HG02759 (cell line): ENCODE results near the gene DDX1.
"Not testable (repeated sequence)": the region's sequence is repeated elsewhere in the genome, so short reads cannot be mapped to it uniquely, and the experiment has no call there.

Experiments
- ATAC-seq: cut with Tn5 transposase; IDR thresholded peaks from one replicate; pipeline ENCODE4 v1.9.1; 2021; ENCODE audit warnings: mild to moderate bottlenecking, moderate library complexity; ENCODE audit not compliant: unreplicated experiment

Gene DDX1

DNA sequence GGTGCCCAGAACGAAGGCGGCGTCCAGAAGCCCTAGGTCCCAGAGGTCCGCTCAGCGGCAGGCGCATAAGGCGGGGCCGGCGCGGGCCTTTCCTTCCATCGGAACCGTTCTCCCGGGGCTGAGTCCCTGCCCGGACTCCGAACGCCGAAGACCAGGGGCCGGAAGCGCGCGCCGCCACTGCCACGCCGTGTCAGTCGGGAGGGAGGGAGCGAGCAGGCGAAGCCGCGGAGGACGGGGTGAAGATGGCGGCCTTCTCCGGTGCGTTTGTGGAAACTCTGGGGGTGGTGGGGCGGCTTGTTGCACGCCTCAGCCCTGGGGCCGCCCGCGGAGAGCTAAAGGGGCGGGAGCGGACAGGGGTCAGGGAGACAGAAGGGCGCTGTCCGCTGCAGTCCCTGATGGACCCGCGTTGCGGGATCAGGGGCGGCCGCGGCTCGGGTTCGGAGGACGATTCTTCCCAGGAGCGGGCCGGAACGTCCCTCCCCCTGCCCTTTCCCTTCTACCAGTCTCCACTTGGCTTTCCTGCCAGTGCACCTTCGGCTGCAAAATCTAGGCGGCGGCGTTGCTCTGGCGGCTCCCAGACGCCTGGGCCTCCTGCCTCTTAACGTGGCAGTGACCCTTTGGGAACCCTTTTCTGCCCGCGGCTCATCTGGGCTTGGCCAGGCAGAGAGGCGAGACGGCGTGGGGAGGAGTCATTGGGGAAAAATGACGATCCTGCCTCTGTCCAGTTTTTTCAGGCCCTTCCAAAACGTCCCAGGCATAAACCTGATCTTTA is at the start of gene DDX1:
Gene DDX1 (plus strand): TSS at position 177 of the 772 bp plus-strand sequence. CDS start 66 bp downstream, at position 243.
- peak; percentile 93 for ATAC-seq

DNA sequence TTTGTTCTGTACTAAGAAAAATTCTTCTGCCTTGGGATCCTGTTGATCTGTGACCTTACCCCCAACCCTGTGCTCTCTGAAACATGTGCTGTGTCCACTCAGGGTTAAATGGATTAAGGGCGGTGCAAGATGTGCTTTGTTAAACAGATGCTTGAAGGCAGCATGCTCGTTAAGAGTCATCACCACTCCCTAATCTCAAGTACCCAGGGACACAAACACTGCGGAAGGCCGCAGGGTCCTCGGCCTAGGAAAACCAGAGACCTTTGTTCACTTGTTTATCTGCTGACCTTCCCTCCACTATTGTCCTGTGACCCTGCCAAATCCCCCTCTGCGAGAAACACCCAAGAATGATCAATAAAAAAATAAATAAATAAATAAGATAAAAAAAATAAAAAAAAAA is 49.4 kb upstream of the DDX1 start:
- ATAC-seq = not testable (repeated sequence)

DNA sequence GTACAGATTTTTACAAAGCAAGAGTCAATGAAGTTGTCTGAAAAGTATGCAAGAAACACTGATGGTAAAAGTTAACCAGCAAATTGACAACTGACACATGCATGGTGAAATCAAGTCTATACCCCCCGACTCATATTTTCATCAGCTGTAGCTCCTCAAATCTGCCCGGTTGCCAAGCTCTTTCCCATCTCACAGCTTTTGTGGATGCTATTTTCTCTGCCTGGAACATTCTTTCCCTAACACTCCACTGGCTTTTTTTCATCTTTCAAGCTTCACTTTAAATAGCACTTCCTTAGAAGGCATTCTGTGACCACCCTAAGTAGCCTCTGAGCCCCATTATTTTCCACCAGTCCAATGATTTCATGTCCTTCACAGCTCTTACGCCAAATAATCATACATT is 48.6 kb upstream of the DDX1 start:
- no peak for ATAC-seq

DNA sequence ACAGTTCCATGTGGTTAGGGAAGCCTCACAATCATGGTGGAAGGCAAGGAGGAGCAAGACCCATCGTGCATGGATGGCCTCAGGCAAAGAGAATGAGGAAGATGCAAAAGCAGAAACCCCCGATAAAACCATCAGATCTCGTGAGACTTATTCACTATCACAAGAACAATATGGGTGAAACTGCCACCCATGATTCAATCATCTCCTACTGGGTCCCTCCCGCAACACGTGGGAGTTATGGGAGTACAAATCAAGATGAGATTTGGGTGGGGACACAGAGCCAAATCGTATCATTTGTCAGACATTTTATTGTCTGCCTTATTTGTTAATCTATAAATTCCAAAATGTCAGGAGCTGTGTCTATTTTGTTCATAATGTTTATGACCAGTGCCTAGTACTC is 48.1 kb upstream of the DDX1 start:
- no peak for ATAC-seq

DNA sequence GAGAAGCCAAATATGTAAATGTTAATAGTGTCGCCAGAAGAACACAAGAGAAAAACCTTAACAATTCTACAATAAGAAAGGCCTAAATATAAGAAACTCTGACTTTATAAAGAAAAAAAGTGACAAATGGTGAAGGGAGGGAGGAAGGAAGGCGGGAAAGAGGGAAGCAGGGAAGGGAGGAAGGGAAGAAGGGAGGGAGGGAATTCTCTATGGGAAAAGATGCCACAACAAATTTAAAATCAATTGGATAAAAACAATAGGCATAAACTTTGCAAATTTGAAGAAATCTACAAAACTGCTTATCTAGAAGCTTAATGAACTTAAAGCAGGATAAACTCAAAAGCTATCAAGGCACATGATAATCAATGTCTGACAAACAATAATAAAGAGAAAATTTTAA is 47.4 kb upstream of the DDX1 start:
- ATAC-seq = no peak

DNA sequence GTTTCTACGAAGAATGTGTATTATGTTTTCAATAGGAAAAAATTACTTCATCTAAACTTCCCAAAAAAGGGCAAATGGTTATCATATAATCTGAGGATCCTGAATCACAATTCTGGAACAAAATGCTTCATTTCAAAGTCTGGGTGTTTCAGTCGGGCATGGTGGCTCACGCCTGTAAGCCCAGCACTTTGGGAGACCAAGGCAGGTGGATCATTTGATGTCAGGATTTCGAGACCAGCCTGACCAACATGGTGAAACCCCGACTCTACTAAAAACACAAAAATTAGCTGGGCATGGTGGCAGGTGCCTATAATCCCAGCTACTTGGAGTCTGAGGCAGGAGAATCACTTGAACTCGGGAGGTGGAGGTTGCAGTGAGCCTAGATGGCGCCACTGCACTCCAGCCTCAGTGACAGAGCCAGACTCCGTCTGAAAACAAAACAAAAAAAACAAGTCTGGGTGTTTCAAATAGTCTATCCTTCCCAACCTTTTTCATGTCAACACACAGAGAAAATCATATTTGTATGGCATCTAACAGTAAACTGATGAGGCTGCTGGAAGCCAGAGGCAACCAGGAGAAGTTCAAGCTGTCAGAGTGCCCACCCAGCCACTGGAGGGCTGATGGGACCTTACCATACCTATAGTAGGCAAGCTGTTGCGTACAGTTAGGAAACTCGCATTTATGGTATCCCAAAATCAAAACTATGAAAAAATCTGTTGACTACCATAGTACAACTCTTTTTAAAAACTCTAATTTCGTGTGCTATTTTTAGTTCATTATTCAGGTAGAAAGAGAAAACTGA is 45.2 kb upstream of the DDX1 start:
- ATAC-seq = no peak

DNA sequence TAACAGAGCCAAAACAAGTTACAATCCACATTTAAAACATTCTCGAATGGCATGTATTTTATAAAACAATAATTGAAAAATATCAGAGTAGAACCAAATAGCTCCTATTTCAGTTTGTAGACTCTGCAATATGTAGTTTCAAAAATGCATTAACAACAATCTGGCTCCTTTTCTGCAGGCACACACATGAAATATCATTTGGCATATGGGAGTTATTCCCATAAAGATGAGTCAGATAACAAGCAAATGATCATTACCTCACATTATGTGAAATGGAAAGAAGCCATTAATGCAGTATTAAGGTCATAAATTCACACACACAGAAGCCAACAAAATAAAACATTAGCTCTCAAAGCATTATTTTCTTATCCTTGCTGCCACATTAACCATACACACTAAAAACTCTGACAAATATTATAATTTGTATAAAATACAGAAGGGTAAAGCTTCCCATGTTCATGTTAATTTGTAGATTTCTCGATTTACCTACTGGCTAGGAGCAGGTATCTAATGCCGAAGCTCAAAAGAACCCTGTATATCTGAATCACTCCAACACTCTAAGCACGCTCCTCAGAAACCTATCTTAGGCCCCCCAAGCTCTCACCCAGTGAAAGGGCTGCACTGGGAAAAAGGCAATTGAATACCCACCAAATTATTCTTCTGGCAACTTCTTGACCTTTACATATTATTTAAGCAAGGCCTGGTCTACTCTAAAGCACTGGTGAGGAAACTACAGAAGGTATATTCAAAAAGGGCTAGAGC is 44.4 kb upstream of the DDX1 start:
- ATAC-seq = no peak

DNA sequence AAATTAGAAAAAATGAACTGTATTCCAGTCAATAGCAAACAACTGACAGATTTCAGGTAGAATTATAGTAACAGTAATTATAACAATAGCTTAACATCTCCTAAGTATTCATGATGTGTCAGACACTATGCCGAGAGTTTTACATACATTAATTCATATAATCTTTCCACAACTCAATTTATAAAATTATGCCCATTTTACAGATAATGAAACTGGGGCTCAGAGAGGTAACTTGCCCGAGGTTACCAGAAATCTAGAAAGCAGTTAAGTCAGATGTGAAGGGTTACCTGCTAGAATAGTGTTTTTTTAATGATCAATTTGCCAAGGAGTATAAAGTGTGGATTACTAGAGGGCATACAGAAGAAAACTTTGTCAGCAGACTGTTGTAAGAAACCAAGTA is 42.7 kb upstream of the DDX1 start:
- no peak for ATAC-seq

DNA sequence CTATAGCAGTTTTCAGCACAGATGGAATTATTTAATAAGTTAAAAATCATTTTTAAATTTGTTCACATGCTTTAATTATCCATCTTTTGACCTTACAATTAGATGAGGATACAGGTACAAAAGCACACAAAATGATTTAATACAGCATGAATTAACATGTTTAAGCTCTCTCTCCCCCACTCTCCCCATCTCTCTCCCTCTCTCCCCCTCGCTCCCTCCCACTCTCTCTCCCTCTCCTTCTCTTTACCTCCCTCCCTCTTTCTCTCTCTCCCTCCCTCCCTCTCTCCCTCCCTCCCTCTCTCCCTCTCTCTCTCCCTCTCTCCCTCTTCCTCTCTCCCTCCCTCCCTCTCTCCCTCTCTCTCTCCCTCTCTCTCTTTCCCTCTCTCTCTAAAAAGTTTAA is 38.1 kb upstream of the DDX1 start:
- no peak for ATAC-seq

DNA sequence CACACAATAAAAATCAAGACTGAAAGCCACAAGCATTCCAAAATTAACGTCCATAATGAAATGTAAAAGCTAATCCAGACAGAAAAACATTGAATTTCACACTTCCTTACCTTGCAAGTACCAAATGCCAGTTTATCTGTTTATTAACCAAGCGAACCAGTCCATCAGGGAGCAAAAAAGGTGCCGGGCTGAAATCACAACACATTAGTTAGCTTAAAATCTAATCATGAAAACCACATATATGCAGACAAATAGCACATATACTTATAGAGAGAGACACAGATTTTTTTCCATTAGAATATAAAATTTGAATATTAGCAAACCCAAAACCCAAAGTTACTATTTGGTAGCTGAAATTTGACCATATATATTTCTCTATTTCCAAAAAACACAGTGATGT is 37.7 kb upstream of the DDX1 start:
- no peak for ATAC-seq

DNA sequence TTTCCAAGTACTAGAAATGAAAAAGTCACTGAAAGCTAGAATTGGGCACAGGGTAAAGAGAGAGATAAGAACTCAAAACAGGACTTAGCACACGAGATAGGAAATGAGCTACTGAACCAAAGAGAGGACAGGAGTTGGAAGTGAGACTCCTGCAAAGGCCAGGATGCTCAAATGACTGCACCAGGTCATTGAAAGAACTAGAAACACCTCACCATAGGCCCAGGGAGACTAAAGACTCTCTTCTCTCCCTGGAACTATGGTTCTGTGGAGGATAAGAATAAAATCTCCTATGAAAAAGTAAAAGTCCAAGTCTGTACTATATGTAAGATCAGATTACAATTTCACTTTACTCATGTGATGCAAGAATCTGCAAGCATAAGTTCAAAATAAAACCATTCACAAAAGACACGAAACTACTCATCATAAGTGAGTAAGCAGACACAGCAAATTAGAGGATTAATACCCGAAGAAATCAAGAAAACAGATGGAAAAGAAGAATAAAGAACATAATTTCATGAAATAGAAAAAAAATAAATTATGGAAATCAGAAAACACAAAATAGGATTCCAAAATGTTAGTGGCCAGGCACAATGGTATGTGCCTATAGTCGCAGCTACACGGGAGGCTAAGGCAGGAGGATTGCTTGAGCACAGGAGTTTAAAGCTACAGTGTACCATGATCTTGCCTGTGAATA is 37.0 kb upstream of the DDX1 start:
- ATAC-seq = no peak

DNA sequence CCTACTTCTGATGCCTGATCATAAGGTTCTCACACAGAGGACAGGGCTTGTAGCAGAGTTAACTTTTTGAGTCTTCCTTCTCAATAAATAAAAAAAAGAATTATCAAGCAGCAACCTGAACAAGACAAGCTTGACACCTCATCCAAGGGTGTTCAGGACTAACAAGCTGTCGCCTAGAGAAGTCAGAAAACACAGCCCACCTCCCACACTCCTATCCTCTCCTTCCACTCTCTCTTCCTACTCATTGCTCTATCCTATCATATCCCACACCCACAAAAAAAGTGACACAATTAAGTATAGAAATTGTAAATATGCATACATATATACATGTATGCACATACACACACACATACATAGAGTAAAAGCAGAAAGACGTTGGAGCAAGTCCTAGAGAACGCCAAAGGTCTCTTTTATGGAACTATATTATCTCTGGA is 35.9 kb upstream of the DDX1 start:
- ATAC-seq = no peak

DNA sequence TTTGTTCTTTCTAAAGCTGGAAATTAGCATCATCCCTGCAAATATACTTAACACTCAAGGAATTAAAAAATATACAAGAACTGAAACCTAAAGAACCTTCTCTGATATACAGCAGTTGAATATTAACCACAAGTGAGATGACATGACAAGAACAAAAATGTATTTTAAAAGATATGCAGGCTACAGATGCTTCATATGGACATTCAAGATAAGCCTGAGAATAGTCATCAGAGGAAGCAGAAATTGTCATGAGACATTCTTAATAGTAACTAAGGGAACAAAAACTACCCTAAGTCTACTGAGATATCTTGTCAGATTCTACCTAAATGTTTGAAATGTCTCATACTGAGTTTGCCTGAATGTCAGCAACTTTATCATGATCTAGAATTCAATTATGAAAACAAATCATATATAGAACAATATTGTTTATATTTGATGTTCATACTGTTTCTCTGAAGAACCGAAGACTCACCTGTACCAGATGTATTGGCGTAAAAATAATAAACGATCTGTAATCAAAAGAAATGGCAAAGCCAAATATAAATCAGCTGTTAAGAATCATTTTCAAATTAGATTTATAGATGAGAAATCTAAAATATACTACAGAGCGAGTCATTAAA is 35.2 kb upstream of the DDX1 start:
- no peak for ATAC-seq

DNA sequence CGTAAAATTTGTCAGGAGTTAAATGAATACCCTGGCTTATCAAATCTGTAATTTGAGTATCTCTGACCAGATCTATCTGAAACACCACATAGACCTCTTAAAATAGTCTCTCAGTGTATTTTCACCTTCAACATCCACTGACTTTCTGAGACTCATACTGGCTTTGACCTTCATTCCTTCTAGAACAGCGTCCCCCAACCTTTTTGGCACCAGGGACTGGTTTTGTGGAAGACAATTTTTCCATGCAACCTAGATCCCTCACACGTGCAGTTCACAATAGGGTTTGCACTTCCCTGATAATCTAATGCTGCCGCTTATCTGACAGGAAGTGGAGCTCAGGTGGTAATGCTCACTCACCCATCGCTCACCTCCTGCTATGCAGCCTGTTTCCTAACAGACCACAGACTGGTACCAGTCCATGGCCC is 33.8 kb upstream of the DDX1 start:
- no peak for ATAC-seq

DNA sequence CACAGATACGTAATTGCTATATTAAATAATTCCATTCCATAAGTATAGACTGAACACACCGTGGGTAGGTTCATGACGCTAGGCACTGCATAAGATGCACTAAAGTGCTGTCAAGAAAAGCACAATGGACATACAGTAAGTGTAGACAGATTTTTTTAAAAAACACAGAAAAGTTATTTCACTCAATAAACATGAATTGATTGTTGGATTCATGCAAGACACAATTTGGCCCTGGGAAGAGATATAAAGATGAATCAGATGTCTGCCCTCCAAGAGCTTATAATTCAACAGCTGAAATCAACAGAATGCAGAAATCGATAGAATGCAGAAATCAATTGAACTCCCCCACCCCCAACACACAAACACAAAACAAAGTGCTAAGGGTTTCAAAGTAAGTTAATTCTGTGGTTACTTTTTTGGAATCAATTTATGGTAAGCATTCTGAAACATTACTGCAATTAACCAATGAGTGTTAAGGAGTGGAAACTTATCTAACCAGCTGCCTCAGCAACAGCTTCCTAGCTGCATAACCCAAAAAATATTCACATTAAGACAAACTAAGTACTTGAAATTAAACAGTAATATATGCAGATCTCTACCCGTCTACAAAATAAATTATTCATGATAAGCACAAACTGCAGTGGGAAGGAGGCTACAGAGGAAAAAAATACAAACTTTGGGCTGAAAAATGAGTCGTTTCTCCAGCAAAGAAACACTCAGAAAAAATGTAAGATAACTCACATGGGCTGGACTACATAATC is 32.1 kb upstream of the DDX1 start:
- no peak for ATAC-seq

DNA sequence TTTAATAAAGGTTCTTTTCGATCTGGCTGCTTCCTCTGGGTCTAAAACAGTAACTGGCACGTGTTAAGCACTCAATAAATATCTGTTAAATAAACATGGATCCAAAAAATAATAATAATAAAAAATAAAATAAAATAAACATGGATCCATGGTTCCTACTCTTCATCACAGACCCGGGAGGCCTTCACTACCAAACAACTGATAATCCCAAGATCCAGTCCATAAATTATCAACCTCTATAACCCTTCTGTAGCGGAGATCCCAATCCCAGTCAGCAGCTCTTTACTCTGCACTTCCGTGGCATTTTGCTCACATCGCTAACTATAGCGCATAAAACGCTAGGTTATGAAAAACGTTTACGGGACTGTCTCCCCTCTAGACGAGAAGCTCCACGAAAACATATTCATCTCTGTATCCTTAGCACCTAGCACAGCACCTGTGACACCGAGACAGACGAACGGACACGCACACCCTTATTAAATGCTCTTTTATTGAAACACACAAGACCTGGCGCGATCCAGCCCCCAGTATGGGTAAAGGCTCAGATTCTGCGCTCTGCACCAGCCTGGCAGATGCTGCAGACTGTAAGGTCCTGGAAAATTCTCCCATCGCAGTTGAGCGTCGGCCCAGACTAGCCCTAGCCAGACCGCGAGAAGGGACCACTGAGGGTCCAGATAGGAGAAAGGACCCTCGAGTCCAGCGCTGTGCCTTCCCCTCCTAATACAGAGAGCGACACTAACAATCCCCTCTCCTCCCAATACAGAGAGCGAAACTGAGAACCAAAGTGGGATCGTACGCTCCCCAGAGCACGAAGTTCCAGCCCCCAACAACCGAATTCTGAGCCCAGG is 31.3 kb upstream of the DDX1 start:
- peak; percentile 36 for ATAC-seq

DNA sequence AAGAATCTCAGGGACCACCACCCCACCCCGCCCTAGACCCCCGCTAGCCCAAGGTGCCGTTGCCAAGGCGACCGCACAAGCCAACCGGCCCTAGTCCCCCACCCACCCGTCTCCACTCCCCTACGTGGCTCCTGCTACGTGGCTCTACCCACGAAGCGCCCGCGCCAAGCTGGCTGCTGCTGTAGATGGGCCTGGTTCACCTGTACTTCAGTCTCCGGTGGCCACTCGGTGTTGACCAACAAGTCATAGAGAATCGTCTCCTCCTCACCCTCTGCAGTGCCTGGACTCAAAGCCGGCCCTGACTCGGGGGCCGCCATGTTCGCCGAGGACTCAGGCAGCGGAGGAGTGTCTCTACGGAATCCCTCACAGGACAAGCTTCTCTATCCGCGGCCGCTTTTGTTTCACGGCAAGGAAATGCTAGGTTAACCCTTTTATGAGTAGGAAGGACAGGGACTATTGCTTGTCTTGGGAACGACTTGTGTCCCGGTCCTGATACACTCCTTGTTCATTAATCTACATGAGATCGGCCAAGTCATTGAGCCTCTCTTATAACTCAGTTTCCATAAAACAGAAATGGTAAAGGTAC is 30.6 kb upstream of the DDX1 start, which contains the start of gene NBAS:
Gene NBAS (minus strand): TSS at position 347 of the 586 bp plus-strand sequence. CDS start 30 bp downstream, at position 317.
- ATAC-seq = peak; percentile 91
